NCI-H226 (cell line): ENCODE results near the gene ACTG1.

Experiments
- DNase-seq: peaks from one replicate; pipeline ENCODE4 v3.0.0-alpha.2; 2015

Gene ACTG1

DNA sequence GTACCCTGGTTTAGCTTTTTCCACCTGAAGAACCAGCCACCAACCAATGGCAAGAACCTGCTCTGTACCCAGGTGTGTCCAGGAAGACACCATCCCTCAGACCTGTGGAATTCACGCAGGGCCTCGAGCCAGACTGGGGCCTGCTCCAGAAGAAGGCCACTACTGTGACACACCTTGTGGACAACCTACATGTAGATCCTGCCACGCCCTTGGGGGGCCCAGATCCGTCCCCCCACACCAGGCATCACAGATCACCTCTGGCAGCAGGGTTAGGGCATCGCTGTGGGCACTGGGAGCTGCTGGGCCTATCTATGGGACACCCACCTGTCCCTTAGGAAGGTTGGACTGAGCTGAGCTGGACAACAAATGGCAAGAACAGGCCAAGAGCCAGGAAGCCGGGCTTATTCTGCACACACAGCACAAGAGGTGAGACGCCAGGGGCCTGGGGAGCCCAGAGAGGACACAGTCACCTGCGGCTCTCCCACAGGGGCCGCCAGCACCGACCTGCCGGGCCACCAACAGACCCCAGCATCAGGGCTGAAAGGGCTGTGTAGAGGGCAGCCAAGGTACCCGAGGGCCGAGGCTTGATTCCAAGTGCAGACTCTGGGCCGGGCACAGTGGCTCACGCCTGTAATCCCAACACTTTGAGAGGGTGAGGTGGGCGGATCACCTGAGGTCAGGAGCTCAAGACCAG is 31.8 kb upstream of the ACTG1 start:
- DNase-seq, result no peak

GRCh38 chr17:81543756-81544155 is 31.2 kb upstream of the ACTG1 start:
- DNase-seq, result no peak

DNA sequence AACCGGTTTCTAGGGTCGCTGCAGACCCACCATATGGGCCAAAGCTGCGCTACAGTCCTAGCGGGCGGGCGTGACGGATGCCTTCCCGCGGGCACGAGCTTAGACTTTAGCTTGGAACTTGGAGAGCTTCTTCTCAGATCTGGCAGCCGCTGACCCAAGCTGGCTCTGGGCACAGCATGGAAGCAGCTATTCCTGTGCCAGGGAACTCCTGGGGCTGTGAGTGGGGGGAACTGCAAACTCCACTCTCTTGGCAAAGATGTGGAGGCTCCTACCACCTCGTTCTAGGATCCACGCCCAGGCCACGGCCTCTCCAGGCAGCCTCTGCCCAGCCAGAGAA is 30.7 kb upstream of the ACTG1 start:
- no peak for DNase-seq

- DNase-seq, result no peak
Observed at GRCh38 chr17:81542431-81543338, 30.1 kb upstream of the ACTG1 start.

DNA sequence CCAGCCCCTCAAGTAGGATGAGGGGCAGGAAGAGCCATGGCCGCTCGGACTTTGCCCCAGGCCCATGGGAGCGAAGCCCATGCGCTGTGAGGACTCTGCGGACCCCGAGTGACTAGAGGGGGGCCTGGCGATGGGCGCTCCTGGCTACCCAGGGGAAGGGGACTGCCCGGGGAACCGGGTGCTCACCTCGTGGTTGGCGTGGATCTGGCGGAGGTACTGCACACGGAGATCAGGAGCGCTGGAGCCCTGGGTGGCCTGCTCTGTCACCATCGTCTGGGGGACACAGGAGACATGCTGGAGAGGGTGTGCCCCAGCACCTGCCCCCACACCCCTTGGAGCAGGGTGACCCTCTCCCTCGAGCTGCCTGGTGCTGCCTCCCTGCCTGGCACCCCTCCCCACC is 28.5 kb upstream of the ACTG1 start:
- no peak for DNase-seq

- no peak for DNase-seq
Observed at GRCh38 chr17:81540676-81541027, 28.1 kb upstream of the ACTG1 start.

GRCh38 chr17:81539961-81540675 is 27.5 kb upstream of the ACTG1 start:
- DNase-seq, result no peak

- DNase-seq, result no peak
Observed at GRCh38 chr17:81539571-81539900, 26.9 kb upstream of the ACTG1 start.

DNA sequence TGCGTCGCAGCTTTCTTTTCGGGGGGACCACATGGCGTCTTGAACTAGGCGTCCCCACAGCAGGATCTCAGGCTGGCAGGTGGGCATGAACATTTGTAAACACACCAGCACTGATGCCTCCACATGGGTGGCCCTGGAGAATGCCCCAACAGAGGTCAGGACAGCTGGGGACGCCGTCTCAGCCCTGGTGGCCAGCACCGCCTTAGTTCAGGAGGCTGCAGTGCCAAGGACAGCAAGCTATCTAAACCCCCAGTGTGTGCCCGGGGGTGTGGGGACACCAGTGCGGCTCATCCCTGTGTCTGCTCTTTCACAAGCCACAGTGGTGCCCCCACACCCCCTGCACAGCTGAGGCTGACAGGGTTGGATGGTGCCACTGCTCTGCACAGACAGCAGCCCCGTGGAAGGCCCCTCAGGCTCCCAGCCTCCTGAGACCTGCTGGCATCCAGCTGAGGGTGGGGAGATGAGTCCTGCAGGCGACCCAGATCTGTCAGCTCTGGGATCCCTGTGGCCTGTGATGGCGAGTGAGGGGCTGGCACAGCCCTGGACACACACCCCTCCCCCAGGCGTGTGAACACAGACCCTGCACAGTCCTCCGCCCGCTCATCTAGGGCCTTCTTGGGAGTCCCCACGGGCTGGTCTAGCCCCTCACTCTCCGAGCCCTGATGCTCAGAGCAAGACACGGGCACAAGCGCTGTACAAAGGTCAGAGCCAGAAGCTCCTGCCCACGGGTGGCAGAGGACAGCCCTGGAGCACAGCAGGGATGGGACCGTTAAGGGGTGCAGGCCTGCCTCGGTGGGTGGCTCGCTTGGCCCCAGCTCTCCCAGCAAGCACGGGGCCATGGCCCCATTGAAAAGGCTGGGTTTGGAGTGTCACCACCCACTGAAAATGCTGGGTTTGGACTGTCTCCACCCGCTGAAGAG is 26.3 kb upstream of the ACTG1 start:
- DNase-seq, result no peak

- no peak for DNase-seq
Observed at GRCh38 chr17:81537856-81538555, 25.4 kb upstream of the ACTG1 start.

DNA sequence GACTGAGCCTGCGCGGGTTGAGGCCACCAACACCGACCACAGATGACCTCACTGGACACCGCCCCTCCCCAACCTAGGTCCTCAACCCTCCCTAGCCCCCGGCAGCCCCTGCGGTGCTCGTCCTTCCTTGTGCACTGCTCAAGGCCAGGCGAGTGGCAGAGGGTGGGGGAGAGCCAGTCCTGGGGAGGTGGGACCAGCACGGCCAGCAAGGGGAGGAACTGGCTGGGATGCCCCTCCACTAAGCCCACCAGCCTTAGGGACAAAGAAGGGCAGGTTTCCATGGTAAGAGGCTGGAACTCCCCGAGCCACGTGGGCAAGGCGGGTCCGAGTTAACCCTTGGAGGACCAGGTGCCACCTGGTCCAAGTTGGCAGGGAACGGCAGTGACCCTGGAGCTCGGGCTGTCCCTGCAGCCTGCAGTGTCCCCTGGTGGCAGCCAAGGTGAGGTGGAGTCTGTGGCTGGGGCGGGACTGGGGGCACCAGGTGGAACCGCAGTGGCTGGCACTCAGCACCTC is 24.8 kb upstream of the ACTG1 start:
- DNase-seq, result no peak

GRCh38 chr17:81536299-81537290 is 24.0 kb upstream of the ACTG1 start:
- no peak for DNase-seq

DNA sequence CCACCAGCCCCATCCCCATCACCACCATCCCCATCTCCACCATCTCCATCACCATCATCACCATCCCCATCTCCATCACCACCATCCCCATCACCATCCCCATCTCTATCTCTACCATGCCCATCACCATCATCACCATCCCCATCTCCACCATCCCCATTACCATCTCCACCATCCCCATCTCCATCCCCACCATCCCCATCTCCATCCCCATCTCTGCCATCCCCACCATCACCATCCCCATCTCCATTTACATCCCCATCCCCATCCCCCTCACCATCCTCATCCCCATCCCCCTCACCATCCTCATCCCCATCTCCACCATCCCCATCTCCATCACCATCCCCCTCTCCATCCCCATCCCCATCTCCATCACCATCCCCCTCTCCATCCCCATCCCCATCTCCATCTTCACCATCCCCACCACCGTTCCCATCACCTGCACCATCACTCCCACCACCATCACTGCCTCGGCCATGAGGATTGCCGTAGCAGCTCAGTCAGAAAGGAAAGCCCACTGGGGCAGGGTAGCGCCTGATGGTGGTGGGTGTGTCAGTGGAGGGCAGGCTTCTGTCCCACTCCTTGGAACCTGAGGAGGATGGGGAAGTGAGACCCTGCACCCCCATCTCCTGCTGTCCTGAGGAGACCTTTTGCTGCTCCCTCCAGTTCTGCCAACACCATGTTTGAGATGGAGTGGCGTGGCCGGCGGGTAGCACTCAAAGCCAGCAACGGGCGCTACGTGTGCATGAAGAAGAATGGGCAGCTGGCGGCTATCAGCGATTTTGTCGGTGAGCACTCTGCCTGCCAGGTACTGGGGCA is 23.1 kb upstream of the ACTG1 start:
- DNase-seq, result no peak

- DNase-seq, result no peak
Observed at GRCh38 chr17:81535007-81535328, 22.4 kb upstream of the ACTG1 start.

GRCh38 chr17:81534157-81535006 is 21.8 kb upstream of the ACTG1 start:
- no peak for DNase-seq

DNA sequence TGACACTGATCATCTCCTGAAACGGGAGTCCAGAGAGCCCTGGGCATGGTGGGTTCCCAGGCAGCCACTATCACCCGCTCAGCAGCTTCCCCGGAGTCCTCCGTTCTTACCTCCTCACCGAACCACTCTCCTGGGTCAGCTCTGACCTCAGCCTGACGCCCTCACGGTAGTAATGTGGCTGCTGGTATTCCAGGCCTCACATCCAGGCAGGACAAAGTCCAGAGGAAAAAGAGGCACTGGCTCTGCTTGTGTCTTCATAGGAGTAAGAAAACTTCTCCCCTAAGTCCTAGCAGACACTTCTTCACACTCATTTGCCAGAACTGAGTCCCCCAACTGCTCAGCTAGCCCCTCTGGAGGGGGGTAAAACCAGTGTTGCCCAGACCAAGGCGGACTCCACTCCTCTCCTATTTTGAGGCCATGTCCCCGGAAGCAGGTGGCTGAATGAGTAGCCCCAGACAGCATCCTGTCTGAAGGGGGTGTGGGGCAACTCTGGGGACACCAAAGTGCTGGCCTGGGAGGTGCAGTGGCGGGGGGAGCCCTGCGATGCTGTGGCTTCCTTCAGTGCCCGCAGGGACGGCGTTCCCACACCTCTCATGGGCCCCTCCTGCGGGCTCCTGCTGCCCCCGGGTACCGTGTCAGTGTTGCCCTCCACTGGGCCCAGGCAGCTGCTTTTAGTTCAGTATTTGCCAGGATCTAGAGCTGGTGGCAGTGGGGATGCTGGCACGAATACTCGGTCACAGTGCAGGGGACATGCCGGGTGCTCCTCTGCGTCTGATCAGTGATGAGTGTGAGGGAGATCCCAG is 20.9 kb upstream of the ACTG1 start:
- DNase-seq, result no peak

GRCh38 chr17:81532490-81533287 is 20.1 kb upstream of the ACTG1 start:
- DNase-seq, result no peak
